Cardiac muscle cell (in vitro differentiated cells and primary cell): ENCODE data around the gene CDH23. TPM values are rescaled to one million over a fixed set of nuclear protein-coding genes. Genes with fewer than 3 reads are reported as not detected.

ENCODE experiments used
- DNase-seq, 2 donors: peaks; one replicate each; pipeline versions ENCODE4 v3.0.0 to v3.0.0-alpha.2; 2010 to 2017; ENCODE audit warnings: low read depth in 1 of 2, low spot score in 1 of 2
- H3K27ac ChIP-seq: fragments of 200-600 bp; sonication (generic); 2 replicates; pipeline ENCODE4 v1.5.1; 2016
- H3K27me3 ChIP-seq: fragments of 200-600 bp; sonication (generic); 2 replicates; pipeline ENCODE4 v1.6.0; 2016; ENCODE audit warnings: control low read depth
- H3K36me3 ChIP-seq: fragments of 200-600 bp; sonication (generic); 2 replicates; pipeline ENCODE4 v1.5.1; 2016; ENCODE audit warnings: control low read depth
- H3K4me1 ChIP-seq: fragments of 200-600 bp; sonication (generic); 2 replicates; pipeline ENCODE4 v1.8.1; 2017; ENCODE audit warnings: low read depth, mild to moderate bottlenecking, mixed run types
- H3K4me3 ChIP-seq: fragments of 200-600 bp; sonication (generic); 2 replicates; pipeline ENCODE4 v1.5.1; 2016; ENCODE audit warnings: mild to moderate bottlenecking
- H3K9me3 ChIP-seq: fragments of 200-600 bp; sonication (generic); 2 replicates; pipeline ENCODE4 v1.5.1; 2017; ENCODE audit warnings: low read depth, mild to moderate bottlenecking, control low read depth
- polyA plus RNA-seq: library from polyadenylated mRNA; unstranded; fragments of >200 nt; fragmentation: Nextera tagmentation; extraction: Ambion mirVana; gene quantifications from 2 replicates; pipeline ENCODE4 v1.2.1, GENCODE V29; 2016
- total RNA-seq: library from RNA; depleted of rRNA; stranded (reverse); fragments of >200 nt; gene quantifications from 2 replicates; pipeline ENCODE4 v1.2.3, GENCODE V29; 2016
- TF ChIP-seq, protein P1 (sequence below): IDR thresholded peaks from 2 replicates; pipeline ENCODE4 v1.5.1; 2012; ENCODE audit warnings: low read depth, mild to moderate bottlenecking, low read length

CDH23 gene
- total and polyA plus RNA-seq, 2 experiments from 2014 or later: 0.05 to 0.51 TPM

DNA sequence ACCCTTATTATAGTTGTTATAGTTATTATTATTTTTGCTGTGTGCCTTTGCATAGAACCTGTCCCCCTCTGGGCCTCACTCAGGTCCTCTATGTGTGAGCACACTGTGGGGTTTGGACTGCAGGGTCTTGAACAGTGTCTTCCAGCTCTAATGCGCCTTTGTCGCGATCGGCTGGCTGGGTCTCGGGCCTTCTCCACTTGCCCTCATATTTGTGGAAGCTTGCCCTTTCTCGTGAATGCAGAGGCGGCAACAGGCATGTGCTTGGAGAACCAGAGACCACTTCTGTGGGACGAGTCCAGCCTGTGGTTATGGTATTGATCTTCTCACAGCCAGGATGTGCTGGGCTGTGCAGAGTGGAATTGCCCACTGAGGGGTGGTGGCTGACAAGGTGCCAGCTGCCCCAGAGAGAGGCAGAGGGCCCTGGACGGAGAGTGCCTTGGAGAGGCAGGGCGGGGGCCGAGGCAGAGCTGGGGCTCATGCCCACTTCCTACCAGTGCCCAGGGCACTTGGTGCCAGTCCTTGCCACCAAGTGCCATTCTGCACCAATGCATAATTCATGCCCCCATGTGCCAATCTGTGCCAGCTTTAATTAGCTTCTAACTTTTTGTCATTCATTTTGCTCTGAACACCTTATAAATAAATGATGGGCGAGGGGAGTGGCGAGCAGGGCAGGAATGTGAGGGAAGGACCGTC, 6.8 kb upstream of the CDH23 start:
- Histone ChIP-seq H3K27ac (no peak overlapping the region), H3K36me3 (no peaks in the 10 kb centered on the region), H3K27me3 (peaks cover 28% of the 10 kb centered on the region), H3K4me1 (peaks cover 4% of the 10 kb centered on the region), H3K9me3 (no peaks in the 10 kb centered on the region), H3K4me3 (no peak overlapping the region)
- TF ChIP-seq, protein P1, sequence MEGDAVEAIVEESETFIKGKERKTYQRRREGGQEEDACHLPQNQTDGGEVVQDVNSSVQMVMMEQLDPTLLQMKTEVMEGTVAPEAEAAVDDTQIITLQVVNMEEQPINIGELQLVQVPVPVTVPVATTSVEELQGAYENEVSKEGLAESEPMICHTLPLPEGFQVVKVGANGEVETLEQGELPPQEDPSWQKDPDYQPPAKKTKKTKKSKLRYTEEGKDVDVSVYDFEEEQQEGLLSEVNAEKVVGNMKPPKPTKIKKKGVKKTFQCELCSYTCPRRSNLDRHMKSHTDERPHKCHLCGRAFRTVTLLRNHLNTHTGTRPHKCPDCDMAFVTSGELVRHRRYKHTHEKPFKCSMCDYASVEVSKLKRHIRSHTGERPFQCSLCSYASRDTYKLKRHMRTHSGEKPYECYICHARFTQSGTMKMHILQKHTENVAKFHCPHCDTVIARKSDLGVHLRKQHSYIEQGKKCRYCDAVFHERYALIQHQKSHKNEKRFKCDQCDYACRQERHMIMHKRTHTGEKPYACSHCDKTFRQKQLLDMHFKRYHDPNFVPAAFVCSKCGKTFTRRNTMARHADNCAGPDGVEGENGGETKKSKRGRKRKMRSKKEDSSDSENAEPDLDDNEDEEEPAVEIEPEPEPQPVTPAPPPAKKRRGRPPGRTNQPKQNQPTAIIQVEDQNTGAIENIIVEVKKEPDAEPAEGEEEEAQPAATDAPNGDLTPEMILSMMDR: no peak
- no peak for DNase-seq

DNA sequence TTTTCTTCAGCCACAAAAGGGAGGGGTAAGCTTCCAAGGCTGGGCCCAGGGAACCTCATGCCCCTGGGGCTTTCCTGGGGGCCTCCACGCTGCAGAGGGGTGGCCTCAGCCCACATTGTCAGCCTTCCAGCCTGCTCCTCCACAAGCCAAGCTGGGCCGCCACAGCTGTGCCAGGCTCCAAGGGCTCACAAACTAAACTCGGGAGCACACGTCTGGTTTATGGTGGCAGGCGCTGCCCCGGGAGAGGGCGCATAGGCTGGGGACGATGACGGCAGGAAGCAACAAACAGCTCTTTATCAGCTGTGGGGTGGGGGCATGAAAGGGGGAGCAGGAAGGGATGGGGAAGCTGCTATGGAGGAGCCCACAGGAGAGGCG, 6.3 kb upstream of the CDH23 start:
- peaks cover 33% of the 10 kb centered on the region for H3K27me3 ChIP-seq
- TF ChIP-seq, protein P1: no peak
- no peaks in the 10 kb centered on the region for H3K36me3 ChIP-seq
- peaks cover 4% of the 10 kb centered on the region for H3K4me1 ChIP-seq
- no peaks in the 10 kb centered on the region for H3K9me3 ChIP-seq
- H3K27ac ChIP-seq: no peak overlapping the region
- no peak for DNase-seq
- H3K4me3 ChIP-seq: no peak overlapping the region

- DNase-seq: peak in 1 of 2 donors; percentile 22
- Histone ChIP-seq H3K4me1 (peaks cover 4% of the 10 kb centered on the region), H3K4me3 (no peak overlapping the region), H3K36me3 (no peaks in the 10 kb centered on the region), H3K27me3 (peaks cover 37% of the 10 kb centered on the region), H3K27ac (no peak overlapping the region), H3K9me3 (no peaks in the 10 kb centered on the region)
- TF ChIP-seq, protein P1: no peak
Measured at GRCh38 chr10:71390921-71391690, 5.6 kb upstream of the CDH23 start.

GRCh38 chr10:71391701-71392100, 5.0 kb upstream of the CDH23 start:
- Histone ChIP-seq H3K27ac (no peak overlapping the region), H3K36me3 (no peaks in the 10 kb centered on the region), H3K9me3 (no peaks in the 10 kb centered on the region), H3K27me3 (peaks cover 42% of the 10 kb centered on the region), H3K4me3 (no peak overlapping the region), H3K4me1 (peaks cover 4% of the 10 kb centered on the region)
- TF ChIP-seq, protein P1: no peak
- DNase-seq: no peak

DNA sequence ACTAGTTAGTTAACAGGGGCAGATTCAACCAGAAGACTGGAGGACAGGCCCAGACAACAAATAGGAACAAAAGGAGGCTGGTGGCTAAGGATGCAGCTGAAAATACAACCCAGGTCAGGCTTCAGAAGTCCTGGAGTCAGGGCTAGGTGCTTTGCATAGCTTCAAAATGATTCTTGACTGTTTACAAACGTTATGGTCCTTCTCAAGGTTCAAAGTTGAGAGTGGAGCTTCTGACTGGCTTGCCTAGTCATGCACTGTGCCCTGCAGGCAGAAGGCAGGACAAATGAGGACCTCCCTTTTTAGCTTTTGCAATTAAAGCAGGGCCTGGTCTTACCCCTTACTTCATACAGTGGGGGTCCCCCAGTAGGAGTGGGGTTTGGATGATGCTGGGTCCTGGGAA, 4.4 kb upstream of the CDH23 start:
- no peaks in the 10 kb centered on the region for H3K9me3 ChIP-seq
- no peak for DNase-seq

More for the DNA sequence above, 4.4 kb upstream of the CDH23 start:
- H3K27ac ChIP-seq: no peak overlapping the region
- TF ChIP-seq, protein P1: no peak
- H3K36me3 ChIP-seq: no peaks in the 10 kb centered on the region
- H3K27me3 ChIP-seq: peaks cover 48% of the 10 kb centered on the region
- peaks cover 5% of the 10 kb centered on the region for H3K4me1 ChIP-seq
- H3K4me3 ChIP-seq: no peak overlapping the region
